CD4-positive, alpha-beta T cell treated with Interleukin-17A for 1 hour (primary cell): ENCODE results near the gene UVSSA.

Experiments
- DNase-seq: peaks from one replicate; pipeline ENCODE4 v3.0.0-alpha.2; 2020

Gene UVSSA

DNA sequence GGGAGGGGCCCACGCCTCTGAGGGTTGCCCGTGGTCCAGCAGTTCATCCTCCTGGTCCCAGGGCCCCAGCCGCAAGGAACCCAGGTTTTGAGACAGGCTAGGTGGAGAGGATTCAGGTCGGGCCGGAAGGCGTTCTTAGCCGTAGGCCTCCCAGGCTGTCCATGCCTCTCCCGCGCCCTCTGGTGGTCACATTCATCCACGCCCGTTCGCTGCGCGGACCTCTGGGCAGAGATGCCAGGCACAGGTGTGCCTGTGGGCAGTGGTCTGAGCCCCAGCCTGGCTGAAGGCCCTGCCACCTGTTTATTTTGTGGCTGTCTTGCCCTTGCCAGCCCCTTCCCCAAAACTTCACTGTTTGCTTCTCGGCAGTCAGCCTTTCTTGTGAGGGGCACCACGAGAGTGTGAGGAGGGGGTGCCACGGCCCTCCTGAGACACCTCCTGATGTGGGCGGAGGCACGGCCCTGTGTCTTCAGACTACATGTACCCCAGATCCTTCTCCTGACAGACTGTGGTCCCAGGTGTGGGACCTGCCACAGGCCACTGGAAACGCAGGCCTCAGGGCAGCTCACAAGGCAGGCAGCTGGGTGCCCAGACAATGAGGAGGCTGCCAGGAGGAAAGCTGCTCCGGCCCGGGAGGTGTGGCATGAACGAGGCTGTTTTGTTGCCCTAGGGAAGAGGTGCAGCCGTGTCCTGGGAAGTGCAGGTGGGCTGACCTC lies 5.0 kb downstream of the UVSSA start:
- peak; percentile 89 for DNase-seq

DNA sequence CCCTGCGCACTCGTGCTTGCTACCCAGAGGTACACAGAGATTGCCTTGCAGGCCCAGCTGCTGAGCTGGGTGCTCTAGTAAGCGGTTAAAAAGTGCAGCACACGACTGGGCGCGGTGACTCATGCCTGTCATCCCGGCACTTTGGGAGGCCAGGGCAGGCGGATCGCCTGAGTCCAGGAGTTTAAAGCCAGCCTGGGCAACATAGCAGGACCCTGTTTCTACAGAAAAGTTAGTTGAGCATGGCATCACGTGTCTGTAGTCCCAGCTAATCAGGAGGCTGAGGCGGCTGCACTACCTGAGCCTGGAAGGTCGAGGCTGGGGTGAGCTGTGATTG lies 5.5 kb downstream of the UVSSA start:
- DNase-seq: no peak

DNA sequence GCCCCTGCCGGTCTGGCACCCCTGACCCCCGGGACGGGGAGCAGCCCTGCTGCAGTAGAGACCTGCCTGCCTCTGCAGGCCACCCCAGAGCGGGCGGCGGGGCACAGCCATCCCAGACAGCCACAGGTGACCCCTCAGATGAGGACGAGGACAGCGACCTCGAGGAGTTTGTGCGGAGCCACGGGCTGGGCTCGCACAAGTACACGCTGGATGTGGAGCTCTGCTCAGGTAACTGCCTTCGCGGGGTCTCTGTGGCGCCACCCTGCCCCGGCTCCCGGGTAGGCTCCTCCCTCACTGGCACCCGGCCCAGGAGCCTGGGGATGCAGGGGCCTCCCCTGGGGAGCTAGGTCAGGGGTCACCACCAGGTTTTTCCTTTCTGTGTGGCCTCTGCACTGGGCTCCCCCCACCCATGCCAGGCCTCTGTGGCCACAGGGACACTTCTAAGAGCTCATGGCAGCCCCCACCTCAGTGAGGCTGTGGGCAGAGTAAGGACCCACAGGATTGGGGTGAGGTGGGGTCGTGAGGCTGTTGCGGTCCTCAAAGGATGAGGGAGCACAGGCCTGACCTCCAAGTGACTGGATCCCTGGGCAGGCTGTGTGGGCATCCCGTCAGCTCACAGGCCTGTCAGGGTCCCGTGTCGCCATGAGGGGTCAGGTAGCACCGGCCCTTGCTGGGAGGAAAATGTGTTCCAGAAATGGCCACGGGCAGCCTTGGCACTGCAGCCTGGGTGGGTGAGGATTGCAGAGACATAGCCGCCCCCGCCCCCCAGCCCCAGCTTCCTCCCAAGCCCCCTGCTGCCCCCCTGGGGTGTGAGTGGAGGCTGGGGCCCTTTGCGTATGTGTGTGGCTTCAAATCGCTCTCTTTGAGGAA lies 6.4 kb downstream of the UVSSA start:
- no peak for DNase-seq

DNA sequence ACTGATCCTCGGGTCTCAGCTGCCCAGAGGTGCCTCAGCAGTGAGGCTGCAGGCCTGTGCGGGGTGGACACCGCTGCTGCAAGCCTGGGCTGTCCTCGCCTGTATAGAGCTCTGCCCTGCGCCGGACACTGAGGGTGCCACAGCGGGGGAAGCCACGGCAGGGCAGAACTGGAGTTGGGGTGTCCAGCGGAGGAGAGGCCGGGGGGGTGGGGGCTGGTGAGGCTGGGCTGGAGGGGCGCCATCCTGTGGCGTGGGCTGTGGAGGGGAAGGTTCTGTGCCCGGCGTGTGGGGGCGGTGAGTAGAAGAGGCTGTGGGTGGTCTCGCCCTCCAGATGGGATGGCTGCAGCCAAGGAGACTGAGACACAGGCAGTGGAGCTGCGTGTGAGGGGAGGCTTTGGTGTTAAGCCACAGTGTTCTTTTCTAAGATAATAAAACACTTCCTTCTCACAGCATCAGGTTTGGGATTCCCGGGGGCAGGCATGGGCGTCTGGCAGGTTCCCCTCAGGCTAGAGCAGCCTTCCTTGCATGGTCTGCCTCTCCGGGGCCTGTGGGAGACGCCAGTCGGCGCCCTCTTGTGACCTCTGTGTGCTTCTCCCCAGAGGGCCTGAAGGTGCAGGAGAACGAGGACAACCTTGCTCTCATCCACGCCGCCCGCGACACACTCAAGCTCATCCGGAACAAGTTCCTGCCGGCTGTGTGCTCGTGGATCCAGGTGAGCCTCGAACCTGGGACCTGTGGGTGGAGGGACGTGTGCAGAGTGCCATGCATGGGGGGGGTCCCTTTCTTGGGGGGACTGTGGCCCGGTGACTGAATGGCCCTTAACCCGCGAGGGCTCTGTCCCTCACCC lies 7.4 kb downstream of the UVSSA start:
- no peak for DNase-seq

DNA sequence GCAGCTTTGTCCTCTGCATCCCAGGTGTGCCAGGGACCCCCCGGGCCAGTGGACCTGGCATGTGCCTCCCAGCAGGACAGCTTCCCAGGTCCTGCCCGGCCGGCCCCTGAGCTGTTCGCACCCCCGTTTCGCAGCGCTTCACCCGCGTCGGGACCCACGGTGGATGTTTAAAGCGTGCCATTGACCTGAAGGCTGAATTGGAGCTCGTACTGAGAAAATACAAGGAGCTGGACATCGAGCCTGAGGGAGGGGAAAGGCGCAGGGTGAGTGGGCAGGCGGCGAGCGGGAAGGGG lies 7.9 kb downstream of the UVSSA start:
- DNase-seq: no peak

DNA sequence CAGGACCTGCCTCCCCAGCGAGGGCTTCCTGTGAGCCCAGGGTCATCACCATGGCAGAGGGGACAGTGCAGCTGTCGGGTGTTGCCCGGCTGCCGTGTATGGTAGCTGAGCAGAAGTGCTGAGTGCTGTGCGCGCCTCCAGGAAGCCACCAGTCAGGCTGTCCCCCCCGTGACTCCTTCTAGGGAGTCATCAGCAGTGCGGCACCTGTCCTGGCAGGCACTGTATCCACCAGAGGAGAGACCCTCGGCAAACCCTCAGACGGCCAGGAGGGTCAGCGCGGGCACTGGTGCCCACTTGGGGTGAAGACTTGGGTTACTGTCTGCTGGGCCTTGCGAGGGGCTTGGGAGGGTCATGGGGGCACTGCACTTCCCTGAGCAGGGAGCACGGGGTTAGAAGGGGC lies 8.4 kb downstream of the UVSSA start:
- no peak for DNase-seq

DNA sequence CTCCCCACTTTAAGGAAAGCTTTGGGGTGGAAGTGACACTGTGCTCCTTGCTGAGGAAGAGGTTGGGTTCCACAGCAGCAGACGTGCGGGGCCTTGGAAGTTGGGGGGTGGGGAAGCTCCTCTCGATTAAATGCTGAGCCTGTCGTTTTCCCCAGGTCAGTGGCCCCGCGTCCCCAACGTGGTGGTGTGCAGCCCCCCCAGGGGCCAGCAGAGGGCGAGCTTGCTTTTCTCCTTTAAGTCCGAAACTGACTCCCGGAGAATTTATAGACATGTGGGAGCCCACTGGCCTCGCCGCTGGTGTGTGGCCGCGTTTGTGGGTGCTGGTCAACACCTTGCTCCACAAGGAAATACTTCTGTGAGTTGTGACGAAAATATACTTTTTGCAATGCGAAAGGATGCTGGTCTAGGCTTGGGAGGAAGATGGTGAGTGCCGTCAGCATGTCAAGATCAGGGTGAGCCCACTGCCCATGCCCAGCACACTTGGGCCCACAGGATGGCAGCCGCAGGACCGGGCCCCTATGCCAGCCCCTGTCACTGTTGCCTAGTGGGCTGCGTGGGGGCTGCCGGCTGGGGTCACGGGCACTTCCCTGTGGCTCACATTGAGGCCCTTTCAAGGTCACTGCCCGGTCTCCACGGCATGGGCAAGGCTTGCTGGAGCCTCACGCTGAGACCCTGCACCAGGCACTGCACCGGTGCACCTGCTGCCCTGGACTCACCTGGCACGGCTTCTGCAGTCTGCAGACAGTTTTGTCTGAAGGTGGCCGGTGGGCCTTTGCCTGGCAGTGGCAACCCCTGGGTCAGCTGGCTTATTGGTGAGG lies 9.4 kb downstream of the UVSSA start:
- DNase-seq: peak; percentile 47

DNA sequence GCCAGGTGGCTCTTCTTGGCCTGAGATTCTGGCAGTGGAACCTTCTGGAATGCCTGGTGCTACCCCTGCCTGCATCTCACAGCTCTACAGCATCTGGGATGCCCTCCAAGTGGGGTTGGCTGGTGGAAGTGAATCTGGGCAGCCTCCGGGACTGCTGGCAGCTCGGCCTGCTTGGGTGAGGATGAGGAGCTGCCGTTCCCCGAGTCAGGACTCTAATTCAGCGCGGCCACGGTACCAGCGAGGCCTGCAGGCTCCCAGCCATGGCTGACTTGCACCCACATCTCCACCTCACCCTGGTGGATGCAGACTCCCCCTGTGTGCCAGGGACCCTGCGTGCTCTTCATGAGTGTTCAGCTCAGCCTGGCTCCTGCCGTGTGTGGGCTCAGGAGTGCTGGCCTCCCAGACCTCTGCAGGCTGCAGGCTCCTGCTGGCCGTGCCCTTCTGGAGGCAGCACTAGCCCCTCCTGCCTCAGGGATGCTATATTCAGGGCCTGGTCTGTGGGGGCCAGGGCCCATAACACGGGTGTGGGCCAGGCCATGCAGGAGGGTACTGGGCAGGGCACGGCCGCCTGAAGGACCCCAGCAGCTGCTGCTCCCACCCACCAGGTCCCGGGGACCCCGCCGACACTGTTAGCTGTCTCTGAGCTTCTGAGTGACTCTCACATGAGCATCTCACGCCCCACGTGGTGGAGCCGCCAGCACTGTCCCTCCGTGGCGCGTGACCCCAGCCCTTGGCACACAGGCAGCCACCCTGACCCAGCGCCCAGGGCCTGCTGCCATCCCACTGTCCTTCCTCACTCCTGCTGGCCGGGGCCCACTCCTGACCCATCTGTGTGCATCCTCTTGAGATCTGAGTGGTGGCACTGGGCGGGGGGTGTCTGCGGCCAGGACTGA lies 10.6 kb downstream of the UVSSA start:
- DNase-seq: no peak

DNA sequence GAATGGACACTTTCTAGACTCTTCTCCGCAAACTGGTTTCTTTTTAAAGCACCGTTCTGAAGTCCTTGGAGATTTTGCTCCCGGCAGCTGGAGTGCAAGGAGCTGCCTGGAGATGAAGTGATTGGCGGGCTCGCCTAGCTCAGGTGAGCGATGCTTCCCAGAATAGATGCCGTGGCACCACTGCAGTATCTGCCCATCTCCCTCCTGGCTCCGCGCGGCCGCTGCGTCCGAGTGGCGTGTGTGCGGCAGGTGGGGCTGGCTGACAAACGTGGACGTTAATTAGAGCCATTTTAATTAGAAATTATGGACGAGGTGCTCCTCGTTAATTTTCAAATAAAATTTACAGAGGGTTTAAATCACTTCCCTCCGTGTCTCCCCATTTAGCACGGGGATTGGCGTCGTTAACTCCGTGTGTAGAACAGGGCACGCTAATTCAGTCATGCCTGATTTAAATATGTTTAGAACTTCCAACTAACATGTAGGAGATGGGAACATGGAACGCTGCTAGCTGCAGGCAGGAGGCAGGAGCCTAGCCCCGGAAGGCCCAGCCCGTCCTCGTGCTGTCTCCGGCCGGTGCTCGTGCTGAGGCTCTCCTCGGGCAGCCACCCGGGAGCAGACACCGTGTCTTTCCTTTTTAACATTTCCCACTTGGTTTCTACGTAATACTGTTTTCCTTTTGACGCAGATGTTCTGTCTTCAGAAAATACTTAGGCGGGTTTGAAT lies 11.6 kb downstream of the UVSSA start:
- no peak for DNase-seq

DNA sequence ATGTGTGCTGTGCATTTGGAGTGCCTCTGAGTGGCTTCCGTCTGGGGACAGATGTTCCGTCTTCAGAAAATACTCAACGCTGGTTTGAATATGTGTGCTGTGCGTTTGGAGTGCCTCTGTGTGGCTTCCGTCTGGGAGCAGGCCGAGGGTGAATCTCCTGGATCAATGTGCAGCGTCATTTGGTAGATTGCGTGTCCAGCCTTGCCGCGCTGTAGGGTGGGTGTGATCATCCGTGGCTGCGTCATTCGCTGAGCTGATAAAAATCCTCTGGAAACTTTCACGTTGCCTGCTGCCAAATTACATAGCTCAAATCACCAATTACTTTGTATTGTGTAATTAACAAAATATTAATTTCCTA lies 12.1 kb downstream of the UVSSA start:
- no peak for DNase-seq

DNA sequence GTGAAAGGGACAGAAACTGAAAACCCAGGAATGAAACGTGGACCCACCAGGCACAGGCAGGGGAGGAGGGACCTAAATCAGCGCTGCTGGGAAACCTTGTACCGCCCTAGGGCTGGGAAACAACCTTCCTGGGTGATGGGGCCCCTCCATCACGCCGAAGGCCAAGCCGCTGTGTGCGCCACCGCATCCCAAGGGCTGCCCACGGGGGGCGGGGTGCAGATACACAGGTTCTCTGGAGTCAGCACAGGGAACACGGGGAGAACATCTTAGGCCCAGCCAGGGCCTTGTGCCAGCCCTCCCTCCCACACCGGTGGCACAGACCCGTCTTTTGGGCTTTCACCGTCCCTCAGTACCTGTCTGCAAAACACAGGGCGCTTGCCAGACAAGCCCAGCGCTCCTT lies 13.0 kb downstream of the UVSSA start:
- no peak for DNase-seq

DNA sequence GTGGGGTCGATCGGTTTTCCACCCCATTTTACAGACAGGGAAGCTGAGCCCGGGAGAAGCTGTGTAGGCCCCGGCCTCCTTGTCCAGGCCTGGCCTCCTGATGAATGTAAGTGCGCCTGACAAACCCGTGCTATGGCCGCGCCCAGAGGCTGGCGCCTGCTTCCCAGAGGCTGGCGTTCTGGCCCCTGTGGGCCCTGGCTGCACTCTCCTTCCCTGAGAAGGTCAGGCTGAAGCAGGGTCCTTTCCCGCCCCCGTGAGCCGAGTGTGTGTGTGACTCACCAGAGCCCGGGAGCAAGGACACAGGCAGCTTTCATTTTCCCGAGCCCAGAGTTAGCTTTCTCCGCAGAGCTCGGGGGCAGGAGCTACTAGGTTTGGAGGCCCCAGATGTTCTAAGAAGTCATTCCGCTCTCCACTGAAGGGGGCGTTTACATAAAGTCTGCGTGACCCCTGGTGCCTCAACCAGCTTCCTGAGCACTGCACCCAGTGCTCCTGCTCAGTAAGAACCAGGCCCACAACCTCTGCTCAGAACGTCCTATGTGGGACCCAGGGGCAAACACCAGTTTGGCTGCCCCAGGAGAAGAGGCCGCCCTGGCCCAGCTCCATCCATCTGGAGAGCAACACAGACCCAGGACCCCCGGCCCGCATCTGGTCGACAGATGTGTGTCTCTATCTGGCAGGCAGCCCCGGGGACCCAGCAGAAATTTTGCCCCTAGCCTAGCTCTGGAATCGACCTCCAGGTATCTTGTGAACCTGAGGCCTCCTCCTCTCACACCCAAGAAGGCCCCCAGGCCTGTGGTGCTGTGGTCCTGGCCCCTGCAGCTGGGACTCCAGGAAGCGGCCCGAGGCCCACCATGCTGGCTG lies 13.6 kb downstream of the UVSSA start:
- no peak for DNase-seq

DNA sequence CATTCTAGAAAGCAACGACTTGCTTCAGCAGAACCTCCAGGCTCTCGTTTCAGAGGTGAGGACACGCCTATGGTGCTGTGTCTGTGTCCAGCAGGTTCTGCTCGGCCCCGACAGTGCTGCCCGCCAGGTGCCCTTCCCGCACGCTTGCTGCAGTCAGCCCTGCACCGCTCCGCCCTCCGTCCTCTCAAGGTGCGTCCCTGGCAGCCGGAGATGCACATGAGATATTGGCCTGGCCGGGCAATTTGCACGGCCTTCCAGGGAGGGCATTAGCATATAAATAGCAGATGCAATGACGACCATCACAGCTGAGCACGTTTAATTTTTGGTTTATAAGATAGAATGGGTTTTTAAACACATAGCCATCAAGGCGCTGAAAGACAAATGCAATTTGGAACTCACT lies 14.4 kb downstream of the UVSSA start:
- no peak for DNase-seq

DNA sequence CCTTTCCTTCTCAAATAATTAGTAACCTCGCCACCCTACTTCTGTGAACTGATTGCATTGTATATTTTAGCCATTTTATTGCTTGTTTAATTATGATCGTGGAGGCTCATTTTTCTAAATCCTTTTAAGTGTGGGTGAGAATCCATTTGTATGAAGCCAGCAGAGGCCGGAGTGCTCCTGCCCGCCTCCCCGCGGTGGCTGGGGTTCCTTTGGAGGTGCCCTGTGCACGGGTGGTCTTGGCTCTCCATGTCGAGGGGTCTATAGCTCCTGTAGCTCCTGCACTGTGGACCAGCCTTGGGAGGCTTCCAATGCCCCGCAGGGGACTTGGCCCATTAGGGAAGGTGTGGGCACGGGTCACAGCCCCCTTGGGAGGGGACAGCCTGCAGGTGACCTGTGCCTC lies 15.0 kb downstream of the UVSSA start:
- DNase-seq: no peak

DNA sequence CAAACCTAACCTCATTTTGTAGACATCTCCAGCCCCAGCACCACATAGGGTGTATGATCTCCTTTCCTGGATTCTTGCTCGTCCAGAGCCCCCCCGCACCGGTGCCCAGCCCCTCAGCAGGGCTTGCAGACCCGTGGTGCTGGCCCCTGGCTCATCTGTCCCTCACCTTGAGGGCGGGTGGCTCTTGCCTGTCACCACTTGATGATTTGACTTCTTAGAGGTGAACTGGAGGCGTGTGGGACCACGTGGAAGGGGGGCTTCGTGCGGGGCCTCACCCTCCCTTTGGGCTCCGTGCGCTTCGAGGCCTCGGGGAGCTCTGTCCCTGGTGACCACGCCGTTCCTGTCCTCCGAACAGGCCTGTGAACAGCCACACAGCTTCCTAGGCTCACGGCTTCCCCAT lies 15.5 kb downstream of the UVSSA start:
- no peak for DNase-seq

DNA sequence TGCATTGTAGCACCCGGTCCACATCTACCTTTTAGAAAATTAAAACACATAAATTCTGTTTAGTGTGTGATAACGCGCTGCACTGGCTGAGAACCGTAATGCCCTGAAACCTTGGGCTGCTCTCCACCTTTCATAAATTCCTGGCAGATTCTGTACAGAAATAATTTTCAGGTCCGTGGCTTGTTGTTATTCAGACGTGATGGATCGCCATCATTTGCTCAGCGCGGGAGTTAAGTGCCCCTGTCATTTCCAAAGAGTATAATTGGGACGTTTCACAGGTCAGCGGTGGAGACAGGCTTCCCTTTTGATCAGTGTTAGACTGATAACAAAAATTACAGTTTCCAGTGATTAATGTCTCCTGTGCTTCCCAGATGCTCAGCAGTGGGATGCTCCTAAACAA lies 16.5 kb downstream of the UVSSA start:
- no peak for DNase-seq

DNA sequence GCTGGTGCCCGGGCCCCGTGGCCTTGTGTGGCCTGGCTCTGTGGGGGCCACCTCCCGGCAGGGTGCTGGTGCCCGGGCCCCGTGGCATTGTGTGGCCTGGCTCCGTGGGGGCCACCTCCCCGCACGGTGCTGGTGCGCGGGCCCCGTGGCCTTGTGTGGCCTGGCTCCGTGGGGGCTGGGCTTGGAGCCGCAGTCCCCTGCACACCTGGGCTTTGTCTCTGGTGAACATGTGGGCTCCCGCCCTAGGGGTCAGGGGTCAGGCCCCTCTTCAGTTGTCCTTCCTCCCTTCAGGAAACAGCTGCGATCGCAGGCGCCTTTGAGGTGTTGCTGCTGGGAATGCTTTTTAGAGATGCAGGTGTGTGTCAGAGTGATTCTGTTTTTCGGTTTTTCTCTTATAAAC lies 17.2 kb downstream of the UVSSA start:
- no peak for DNase-seq

DNA sequence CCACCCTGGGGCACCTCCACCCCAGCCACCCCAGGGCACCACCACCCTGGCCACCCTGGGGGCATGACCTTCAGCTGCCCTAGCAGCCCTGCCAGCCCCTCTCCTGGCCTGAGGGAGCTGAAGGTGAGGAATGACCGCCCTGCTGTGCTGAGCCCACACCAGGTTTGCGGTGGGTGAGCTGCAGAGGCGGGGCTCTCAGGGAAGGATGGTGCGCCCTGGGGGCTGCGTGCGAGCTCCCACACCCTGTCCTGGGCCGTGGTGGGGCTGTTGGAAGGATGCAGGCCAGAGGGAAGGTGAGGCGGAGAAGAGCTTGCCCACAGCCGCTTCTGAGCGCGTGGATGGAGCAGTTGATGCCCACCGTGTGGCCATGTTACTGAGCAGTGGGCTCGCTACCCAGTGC lies 17.7 kb downstream of the UVSSA start:
- DNase-seq: no peak

DNA sequence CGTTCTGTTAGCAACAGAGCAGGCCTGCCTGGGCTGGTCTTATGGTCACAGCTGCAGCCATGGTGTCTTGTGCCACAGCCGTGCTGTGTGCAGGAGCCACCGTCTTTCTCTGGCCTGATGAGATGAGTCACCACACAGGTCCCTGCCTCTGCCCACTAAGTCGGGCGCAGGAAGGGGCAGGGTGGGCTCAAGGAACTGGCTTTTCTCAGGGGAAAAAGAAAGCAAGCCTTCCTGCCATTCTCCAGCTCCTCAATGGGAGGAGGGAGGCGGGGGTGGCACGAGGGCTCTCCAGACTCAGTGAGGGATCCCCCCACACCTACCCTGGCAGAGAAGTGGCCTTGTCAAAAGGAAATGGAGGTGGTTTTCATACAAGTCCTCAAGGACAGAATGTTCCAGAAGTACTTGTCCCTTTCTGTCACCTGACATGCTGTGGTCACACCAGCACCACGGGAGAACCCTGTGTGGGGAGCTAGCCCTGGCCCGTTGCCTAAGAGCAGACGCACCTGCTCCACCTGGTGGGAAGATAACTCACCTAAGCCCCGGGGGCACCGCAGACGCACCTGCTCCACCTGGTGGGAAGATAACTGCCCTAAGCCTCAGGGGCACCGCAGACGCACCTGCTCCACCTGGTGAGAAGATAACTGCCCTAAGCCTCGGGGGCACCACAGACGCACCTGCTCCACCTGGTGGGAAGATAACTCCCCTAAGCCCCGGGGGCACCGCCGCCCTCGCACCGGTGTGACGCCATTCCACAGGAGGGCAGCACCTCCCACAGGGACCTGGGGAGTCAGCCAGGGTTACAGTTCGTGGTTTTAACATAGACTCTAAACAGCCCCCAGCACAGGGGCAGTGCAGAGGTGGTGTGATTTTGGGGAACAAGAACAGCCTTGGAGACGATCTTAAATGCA lies 18.5 kb downstream of the UVSSA start:
- no peak for DNase-seq
